Type B pancreatic cell (in vitro differentiated cells): ENCODE data around the gene CD320. TPM values are rescaled to one million over a fixed set of nuclear protein-coding genes. Genes with fewer than 3 reads are reported as not detected.

Experiments
- DNase-seq: peaks from one replicate; pipeline ENCODE4 v3.0.0; 2021; ENCODE audit warnings: mixed read lengths; ENCODE audit not compliant: unreplicated experiment; ENCODE audit errors: extremely low spot score
- H3K27ac Mint-ChIP-seq: 2 replicates; pipeline ENCODE4 v1.8.0; 2021; ENCODE audit warnings: mild to moderate bottlenecking, mixed read lengths
- H3K27me3 Mint-ChIP-seq: 2 replicates; pipeline ENCODE4 v1.8.0; 2021; ENCODE audit warnings: mixed read lengths
- H3K36me3 Mint-ChIP-seq: 2 replicates; pipeline ENCODE4 v1.8.0; 2021; ENCODE audit warnings: mixed read lengths
- H3K4me1 Mint-ChIP-seq: one replicate; pipeline ENCODE4 v1.8.0; 2021; ENCODE audit warnings: mixed read lengths; ENCODE audit not compliant: unreplicated experiment
- H3K4me3 Mint-ChIP-seq: 2 replicates; pipeline ENCODE4 v1.8.0; 2021; ENCODE audit warnings: mild to moderate bottlenecking, mixed read lengths
- H3K9me3 Mint-ChIP-seq: 2 replicates; pipeline ENCODE4 v1.8.0; 2021; ENCODE audit warnings: mixed read lengths
- total RNA-seq: library from RNA; stranded (reverse); gene quantifications from 2 replicates; pipeline ENCODE4 v1.2.1, GENCODE V29; 2021; ENCODE audit warnings: low replicate concordance
- TF ChIP-seq, protein P1 (sequence below): fragments of 200-600 bp; sonication (generic); conservative IDR thresholded peaks from 2 replicates; pipeline ENCODE4 v1.5.0; 2021; ENCODE audit warnings: antibody characterized with exemption, mild to moderate bottlenecking

CD320 gene
- total RNA-seq, 1 donor from 2014 or later = 52.3 TPM

DNA sequence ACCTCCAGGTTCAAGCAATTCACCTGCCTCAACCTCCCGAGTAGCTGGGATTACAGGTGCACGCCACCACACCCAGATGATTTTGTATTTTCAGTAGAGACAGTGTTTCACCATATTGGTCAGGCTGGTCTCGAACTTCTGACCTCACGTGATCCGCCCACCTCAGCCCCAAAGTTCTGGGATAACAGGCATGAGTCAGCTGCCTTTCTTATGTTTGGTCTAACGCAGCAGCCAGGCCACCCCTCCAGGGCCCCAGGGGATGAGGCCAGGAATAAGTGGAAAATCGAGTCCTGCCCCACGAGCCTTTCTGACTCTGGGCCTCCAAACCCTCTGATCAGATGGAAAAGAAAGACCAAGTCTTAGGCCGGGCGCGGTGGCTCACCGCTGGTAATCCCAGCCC lies 54.5 kb downstream of the CD320 start:
- Mint-ChIP-seq H3K36me3 (peaks cover 9% of the 10 kb centered on the region), H3K4me1 (peaks cover 4% of the 10 kb centered on the region), H3K27me3 (no peaks in the 10 kb centered on the region), H3K27ac (no peak overlapping the region), H3K4me3 (no peak overlapping the region), H3K9me3 (no peaks in the 10 kb centered on the region)
- TF ChIP-seq, protein P1, sequence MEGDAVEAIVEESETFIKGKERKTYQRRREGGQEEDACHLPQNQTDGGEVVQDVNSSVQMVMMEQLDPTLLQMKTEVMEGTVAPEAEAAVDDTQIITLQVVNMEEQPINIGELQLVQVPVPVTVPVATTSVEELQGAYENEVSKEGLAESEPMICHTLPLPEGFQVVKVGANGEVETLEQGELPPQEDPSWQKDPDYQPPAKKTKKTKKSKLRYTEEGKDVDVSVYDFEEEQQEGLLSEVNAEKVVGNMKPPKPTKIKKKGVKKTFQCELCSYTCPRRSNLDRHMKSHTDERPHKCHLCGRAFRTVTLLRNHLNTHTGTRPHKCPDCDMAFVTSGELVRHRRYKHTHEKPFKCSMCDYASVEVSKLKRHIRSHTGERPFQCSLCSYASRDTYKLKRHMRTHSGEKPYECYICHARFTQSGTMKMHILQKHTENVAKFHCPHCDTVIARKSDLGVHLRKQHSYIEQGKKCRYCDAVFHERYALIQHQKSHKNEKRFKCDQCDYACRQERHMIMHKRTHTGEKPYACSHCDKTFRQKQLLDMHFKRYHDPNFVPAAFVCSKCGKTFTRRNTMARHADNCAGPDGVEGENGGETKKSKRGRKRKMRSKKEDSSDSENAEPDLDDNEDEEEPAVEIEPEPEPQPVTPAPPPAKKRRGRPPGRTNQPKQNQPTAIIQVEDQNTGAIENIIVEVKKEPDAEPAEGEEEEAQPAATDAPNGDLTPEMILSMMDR = no peak
- no peak for DNase-seq

DNA sequence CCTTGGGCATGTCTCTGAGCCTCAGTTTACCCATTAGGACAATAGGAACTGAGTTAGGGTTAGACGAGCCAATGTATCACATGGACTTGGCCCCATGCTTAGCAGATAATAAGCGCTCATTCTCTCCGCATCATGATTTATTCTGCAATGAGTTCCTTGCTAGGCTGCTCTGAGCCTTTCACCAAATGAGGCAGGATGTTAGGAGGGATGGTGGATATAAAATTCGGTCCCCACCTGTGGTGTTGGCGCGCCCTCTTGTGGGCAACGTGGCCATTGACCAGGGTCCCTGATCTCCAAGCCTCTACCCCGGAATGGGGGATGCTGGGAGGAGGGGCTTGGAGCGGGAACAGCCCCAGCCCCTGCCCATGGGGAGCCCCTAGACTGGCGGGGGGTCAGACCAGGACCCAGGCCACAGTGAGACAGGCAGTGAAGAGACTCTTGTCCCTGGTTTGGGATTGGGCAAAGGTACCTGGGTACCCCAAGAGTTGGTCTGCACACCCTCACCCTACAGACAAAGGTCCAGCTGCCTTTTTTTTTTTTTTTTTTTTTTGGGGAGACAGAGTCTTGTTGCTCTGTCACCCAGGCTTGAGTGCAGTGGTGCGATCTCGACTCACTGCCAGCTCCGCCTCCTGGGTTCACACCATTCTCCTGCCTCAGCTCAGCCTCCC lies 55.1 kb downstream of the CD320 start:
- Mint-ChIP-seq H3K36me3 (peaks cover 15% of the 10 kb centered on the region), H3K4me3 (no peak overlapping the region), H3K4me1 (peaks cover 4% of the 10 kb centered on the region), H3K27ac (no peak overlapping the region), H3K9me3 (no peaks in the 10 kb centered on the region), H3K27me3 (no peaks in the 10 kb centered on the region)
- peak; percentile 93 for DNase-seq
- TF ChIP-seq, protein P1 = peak; percentile 97

Other genes starting within 250 kb of the CD320 start
- gene FBN3, start 158.8 kb downstream of the CD320 start, total RNA-seq = 18.0 and 63.7 TPM in 2 replicates
- 52.8 and 56.3 TPM in 2 replicates for gene CERS4, start 99.0 kb downstream of the CD320 start, total RNA-seq
- 46.8 and 52.5 TPM in 2 replicates for gene NDUFA7, start 13.0 kb upstream of the CD320 start, total RNA-seq
- 1,715 and 2,131 TPM in 2 replicates for gene RPS28, start 13.1 kb upstream of the CD320 start, total RNA-seq
- 1.6 and 3.1 TPM in 2 replicates for gene KANK3, start 34.9 kb upstream of the CD320 start, total RNA-seq
- gene ANGPTL4, start 55.8 kb upstream of the CD320 start, total RNA-seq = 4.2 and 4.7 TPM in 2 replicates
- gene RAB11B, start 82.0 kb upstream of the CD320 start, total RNA-seq = 106 and 123 TPM in 2 replicates
- 15.5 and 24.7 TPM in 2 replicates for gene MARCHF2, start 104.9 kb upstream of the CD320 start, total RNA-seq
- 197 and 317 TPM in 2 replicates for gene HNRNPM, start 136.6 kb upstream of the CD320 start, total RNA-seq
- 0.31 TPM in 2 replicates for gene PRAM1, start 194.3 kb upstream of the CD320 start, total RNA-seq
- gene ZNF414, start 205.8 kb upstream of the CD320 start, total RNA-seq = 19.9 and 25.4 TPM in 2 replicates